HL-60 (cell line): ENCODE data around the gene ATRNL1.
A peak's percentile ranks its signal among the peaks of the same experiment; 100 is the strongest.

Source experiments
- DNase-seq, 2 experiments: peaks; one replicate each; pipeline ENCODE4 v3.0.0-alpha.2; 2010 to 2020; ENCODE audit warnings: low read depth in 1 of 2, low spot score in 1 of 2
- H3K27ac ChIP-seq: fragments of 250-450 bp; sonication (Bioruptor Pico); replicated peaks from 2 replicates; pipeline ENCODE4 v1.5.1; 2020; ENCODE audit warnings: mild to moderate bottlenecking, moderate library complexity
- H3K27me3 ChIP-seq: fragments of 250-450 bp; sonication (Bioruptor Pico); 2 replicates; pipeline ENCODE4 v1.5.1; 2021; ENCODE audit warnings: mild to moderate bottlenecking, moderate library complexity; ENCODE audit not compliant: insufficient read depth, poor library complexity, severe bottlenecking
- H3K4me3 ChIP-seq: replicated peaks from 2 replicates; pipeline ENCODE4 v1.5.1; 2011; ENCODE audit warnings: mild to moderate bottlenecking, control low read depth, low read length; ENCODE audit not compliant: insufficient read depth
- GABPA ChIP-seq: IDR thresholded peaks from 2 replicates; pipeline ENCODE4 v1.6.1; 2012; ENCODE audit warnings: low read depth
- POLR2AphosphoS5 ChIP-seq: IDR thresholded peaks from 2 replicates; pipeline ENCODE4 v1.6.1; 2012; ENCODE audit warnings: low read depth
- SPI1 ChIP-seq: IDR thresholded peaks from 2 replicates; pipeline ENCODE4 v1.6.1; 2012; ENCODE audit warnings: low read depth, mild to moderate bottlenecking, borderline replicate concordance
- long read RNA-seq: library from polyadenylated mRNA; unstranded; transcript quantifications from one replicate; pipeline ENCODE4 v2.0.0, GENCODE V29; 2020
- TF ChIP-seq, protein P1 (sequence below): IDR thresholded peaks from one replicate; pipeline ENCODE4 v1.5.1; 2011; ENCODE audit warnings: low read length, control low read depth, inconsistent platforms; ENCODE audit not compliant: insufficient read depth
- TF ChIP-seq, protein P2 (sequence below): IDR thresholded peaks from 2 replicates; pipeline ENCODE4 v1.6.1; 2012; ENCODE audit warnings: low read depth; ENCODE audit not compliant: insufficient replicate concordance

The ATRNL1 gene
- long read RNA-seq, partial matches to known transcripts = 0 of 1 reads
- long read RNA-seq, other reads (novel, unspliced or antisense) = 1 of 1 reads

DNA sequence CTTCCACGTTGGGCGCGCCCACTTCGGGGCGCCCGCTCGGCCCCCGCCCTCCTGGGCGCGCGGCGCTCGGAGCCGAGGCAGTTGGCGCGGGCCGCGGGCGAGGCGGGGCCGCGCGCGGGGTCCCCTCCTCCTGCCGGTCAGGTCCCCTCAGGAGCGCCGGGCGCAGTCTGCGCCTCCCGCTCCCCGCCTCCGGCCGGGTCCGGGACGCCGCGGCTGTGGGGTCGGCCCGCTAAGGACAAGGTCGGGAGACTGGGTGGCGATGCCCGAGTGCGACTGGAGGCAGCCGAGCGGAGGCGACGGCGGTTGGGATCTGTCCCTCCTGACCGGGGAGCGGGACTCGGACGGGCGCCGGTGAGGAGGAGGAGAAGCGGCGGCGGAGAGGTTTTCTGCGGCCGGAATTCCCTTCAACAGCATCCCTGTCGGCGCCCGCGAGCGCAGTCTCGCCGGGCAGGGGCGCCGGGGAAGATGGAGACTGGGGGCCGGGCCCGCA lies at the start of gene ATRNL1:
Gene ATRNL1 (plus strand): TSS at position 80 of the 490 bp plus-strand sequence. CDS start 386 bp downstream, at position 466.
- Histone ChIP-seq H3K27me3 (peaks cover 34% of the 10 kb centered on the region), H3K4me3 (peak within 1 kb of the TSS; percentile 18; the same call in 1 of the 2 replicates), H3K27ac (no peak within 1 kb of the TSS)
- TF ChIP-seq SPI1 = no peak
- TF ChIP-seq, protein P1, sequence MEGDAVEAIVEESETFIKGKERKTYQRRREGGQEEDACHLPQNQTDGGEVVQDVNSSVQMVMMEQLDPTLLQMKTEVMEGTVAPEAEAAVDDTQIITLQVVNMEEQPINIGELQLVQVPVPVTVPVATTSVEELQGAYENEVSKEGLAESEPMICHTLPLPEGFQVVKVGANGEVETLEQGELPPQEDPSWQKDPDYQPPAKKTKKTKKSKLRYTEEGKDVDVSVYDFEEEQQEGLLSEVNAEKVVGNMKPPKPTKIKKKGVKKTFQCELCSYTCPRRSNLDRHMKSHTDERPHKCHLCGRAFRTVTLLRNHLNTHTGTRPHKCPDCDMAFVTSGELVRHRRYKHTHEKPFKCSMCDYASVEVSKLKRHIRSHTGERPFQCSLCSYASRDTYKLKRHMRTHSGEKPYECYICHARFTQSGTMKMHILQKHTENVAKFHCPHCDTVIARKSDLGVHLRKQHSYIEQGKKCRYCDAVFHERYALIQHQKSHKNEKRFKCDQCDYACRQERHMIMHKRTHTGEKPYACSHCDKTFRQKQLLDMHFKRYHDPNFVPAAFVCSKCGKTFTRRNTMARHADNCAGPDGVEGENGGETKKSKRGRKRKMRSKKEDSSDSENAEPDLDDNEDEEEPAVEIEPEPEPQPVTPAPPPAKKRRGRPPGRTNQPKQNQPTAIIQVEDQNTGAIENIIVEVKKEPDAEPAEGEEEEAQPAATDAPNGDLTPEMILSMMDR = no peak
- TF ChIP-seq GABPA = no peak
- no peak for TF ChIP-seq POLR2AphosphoS5
- TF ChIP-seq, protein P2, sequence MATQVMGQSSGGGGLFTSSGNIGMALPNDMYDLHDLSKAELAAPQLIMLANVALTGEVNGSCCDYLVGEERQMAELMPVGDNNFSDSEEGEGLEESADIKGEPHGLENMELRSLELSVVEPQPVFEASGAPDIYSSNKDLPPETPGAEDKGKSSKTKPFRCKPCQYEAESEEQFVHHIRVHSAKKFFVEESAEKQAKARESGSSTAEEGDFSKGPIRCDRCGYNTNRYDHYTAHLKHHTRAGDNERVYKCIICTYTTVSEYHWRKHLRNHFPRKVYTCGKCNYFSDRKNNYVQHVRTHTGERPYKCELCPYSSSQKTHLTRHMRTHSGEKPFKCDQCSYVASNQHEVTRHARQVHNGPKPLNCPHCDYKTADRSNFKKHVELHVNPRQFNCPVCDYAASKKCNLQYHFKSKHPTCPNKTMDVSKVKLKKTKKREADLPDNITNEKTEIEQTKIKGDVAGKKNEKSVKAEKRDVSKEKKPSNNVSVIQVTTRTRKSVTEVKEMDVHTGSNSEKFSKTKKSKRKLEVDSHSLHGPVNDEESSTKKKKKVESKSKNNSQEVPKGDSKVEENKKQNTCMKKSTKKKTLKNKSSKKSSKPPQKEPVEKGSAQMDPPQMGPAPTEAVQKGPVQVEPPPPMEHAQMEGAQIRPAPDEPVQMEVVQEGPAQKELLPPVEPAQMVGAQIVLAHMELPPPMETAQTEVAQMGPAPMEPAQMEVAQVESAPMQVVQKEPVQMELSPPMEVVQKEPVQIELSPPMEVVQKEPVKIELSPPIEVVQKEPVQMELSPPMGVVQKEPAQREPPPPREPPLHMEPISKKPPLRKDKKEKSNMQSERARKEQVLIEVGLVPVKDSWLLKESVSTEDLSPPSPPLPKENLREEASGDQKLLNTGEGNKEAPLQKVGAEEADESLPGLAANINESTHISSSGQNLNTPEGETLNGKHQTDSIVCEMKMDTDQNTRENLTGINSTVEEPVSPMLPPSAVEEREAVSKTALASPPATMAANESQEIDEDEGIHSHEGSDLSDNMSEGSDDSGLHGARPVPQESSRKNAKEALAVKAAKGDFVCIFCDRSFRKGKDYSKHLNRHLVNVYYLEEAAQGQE = no peak
- no peak for DNase-seq

- H3K27me3 ChIP-seq = no peaks in the 10 kb centered on the region
- H3K4me3 ChIP-seq = no peak overlapping the region
- TF ChIP-seq, protein P2 = no peak
- no peak for TF ChIP-seq SPI1
- TF ChIP-seq POLR2AphosphoS5 = no peak
- no peak for TF ChIP-seq GABPA
- TF ChIP-seq, protein P1 = no peak
Observed at GRCh38 chr10:115043719-115044118, 49.4 kb upstream of the ATRNL1 start.

GRCh38 chr10:115044891-115045290 lies 48.3 kb upstream of the ATRNL1 start:
- Histone ChIP-seq H3K4me3 (no peak overlapping the region), H3K27me3 (no peaks in the 10 kb centered on the region), H3K27ac (no peak overlapping the region)
- DNase-seq = no peak
- no peak for TF ChIP-seq GABPA
- TF ChIP-seq POLR2AphosphoS5 = no peak
- TF ChIP-seq, protein P2 = no peak
- TF ChIP-seq, protein P1 = no peak
- no peak for TF ChIP-seq SPI1

More at GRCh38 chr10:115043719-115044118, 49.4 kb upstream of the ATRNL1 start:
- no peak for DNase-seq
- no peak overlapping the region for H3K27ac ChIP-seq
